HG03439 (cell line): Measurements from ENCODE around the gene MAT1A.
"Not testable (repeated sequence)": the region's sequence is repeated elsewhere in the genome, so short reads cannot be mapped to it uniquely, and the experiment has no call there.

ENCODE experiments used
- ATAC-seq: cut with Tn5 transposase; IDR thresholded peaks from one replicate; pipeline ENCODE4 v1.9.1; 2021; ENCODE audit warnings: mild to moderate bottlenecking, moderate library complexity; ENCODE audit not compliant: unreplicated experiment

The MAT1A gene

DNA sequence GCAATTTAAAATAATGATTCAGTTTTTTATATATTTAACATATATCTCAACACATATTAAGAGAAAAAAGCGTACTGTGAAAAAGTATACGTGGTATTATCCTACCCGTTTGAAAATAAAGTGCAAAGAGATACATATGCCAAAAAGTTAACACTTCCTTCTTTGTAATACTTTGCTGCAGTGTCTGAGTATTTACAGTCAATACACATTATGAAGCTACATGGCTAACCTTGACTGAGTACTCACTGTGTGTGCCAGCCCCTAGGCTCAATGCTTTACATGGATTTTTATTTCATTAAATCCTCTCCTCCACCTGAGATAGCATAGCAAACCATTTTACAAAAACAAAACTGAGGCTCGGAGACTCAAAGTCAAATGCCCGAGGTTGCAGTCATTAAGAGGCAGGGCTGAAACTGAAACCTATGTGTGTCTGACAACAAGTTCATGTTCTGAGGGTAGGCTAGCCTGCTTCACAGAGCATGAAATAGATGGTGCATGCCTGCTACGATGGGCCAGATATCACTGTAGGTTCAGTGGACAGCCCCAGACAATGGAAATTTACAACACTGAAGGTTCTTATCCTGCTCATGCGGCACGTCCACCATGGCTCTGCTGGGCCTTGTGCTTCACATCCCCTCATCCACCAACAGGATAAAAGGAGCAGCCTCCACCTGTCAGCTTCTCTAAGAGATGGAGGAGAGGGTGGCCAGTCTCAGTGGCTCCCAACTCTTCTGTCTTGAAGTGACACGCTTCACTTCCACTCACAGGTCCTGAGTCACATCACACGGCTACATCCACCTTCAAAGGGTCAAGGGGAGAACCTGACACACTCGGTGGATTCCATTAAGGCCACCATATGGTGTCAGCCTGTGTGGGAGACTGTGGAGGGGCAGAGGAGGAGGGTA lies 54.9 kb downstream of the MAT1A start:
- peak; percentile 99 for ATAC-seq

DNA sequence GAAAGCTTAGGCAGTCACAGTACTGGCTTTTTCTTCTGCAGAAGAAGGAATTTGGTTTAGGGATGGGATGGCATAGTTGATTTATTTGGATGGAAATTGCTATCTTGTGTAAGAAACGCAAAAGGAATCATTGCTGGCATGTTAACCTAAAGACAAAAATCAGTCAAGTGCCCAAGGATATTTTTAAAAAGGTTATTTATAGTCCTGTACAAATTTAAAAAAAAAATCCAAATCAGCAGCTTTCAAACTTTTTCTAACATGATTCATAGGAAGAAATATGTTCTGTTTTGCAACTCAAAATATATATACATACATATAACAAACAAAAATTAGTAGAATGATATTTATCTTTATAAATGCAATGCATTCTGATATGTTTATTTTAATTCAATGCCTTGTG lies 55.6 kb downstream of the MAT1A start:
- ATAC-seq = not testable (repeated sequence)

DNA sequence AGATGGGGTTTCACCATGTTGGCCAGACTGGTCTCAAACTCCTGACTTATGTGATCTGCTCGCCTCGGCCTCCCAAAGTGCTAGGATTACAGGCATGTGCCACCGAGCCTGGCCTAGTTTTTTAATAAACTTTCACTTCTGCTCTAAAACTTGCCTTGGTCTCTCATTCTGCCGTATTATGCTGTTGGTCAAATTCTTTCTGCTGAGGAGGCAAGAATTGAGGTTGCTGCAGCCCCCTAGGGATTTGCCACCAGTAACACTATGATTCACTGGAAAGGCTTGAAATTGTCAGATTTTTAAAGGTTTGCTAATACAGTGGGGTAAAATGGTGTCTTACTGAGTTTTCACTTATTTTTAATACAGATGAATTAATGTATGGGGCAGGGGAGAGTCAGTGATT lies 62.7 kb downstream of the MAT1A start:
- not testable (repeated sequence) for ATAC-seq

DNA sequence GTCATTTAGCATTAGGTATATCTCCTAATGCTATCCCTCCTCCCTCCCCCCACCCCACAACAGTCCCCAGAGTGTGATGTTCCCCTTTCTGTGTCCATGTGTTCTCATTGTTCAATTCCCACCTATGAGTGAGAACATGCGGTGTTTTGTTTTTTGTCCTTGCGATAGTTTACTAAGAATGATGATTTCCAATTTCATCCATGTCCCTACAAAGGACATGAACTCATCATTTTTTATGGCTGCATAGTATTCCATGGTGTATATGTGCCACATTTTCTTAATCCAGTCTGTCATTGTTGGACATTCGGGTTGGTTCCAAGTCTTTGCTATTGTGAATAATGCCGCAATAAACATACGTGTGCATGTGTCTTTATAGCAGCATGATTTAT lies 66.4 kb downstream of the MAT1A start:
- not testable (repeated sequence) for ATAC-seq
